Activated CD8-positive, alpha-beta memory T cell treated with anti-CD3 and anti-CD28 coated beads, Interleukin-2, amount 50 U/mL, for 24 hours (primary cell): ENCODE data around the gene SPTBN1.

Experiments
- DNase-seq: peaks from one replicate; pipeline ENCODE4 v3.0.0-alpha.2; 2020; ENCODE audit errors: extremely low read depth

Gene SPTBN1

DNA sequence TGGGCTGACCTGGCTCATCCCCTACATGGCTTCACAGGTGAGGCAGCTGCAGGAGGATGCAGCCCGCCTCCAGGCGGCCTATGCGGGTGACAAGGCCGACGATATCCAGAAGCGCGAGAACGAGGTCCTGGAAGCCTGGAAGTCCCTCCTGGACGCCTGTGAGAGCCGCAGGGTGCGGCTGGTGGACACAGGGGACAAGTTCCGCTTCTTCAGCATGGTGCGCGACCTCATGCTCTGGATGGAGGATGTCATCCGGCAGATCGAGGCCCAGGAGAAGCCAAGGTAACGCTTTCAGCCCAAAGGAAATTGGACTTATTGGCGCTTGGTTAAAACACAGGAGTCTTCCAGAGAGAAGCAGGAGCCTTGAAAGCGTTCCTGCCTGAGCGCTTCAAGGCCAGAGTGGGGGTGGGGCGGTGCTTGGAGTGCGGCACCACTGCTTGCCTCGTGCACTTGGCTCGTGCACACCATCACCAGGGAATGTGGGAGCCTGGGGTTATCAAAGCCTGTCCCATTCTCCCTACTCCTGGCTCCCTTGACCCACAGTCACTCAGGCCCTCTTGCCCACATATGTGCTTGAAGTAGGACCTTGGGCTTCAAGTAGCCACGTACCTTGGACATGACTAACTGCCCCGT, 197.6 kb downstream of the SPTBN1 start:
- no peak for DNase-seq

DNA sequence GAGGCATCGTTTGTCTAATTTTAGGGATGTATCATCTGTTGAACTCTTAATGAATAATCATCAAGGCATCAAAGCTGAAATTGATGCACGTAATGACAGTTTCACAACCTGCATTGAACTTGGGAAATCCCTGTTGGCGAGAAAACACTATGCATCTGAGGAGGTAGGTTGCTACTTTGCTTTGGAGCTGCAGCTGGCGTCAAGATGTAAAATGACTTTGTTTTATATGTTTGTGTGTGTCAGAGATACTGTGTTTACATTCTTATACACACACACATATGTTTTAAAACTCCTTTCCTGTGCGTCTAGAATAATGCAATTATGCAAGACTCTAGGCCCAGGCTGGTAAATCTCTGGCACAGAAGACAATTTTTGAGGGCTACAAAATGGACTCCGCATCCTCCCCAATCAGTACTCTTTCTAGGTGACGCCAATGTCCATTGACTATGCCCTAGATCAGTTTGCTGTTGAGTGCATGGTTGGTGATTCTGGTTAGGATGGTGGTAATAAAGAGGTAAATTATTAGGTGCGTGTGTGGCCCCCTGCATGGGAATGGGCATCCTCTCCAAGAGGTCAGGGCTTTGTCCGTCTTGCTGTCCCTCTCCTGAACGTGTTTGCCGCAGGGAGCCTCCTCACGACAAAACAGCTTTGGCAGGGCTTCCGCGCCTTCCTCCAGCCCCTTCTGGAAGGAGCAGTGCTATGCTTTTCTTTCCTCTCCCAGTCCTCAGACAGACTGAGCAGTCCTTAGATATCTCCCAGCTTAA, 199.1 kb downstream of the SPTBN1 start:
- DNase-seq = no peak

DNA sequence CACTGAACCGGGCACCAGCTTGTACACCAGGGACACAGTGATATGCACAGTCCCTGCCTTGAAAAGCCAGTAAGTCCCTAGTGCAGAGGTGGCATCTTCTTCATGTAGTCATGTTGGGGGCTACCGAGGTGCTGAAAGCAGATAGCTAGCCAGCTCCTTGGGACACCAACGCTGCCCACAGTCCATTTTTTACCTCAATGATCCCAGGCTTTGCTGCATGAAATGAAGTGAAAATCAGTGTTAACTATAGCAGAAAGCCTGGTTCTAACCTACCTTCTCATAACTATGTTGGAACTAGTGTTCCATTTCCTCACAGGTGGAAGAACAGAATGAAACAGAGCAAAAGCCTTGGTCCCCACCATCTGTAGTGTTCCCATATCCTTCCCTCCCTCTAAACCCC, 200.7 kb downstream of the SPTBN1 start:
- no peak for DNase-seq

DNA sequence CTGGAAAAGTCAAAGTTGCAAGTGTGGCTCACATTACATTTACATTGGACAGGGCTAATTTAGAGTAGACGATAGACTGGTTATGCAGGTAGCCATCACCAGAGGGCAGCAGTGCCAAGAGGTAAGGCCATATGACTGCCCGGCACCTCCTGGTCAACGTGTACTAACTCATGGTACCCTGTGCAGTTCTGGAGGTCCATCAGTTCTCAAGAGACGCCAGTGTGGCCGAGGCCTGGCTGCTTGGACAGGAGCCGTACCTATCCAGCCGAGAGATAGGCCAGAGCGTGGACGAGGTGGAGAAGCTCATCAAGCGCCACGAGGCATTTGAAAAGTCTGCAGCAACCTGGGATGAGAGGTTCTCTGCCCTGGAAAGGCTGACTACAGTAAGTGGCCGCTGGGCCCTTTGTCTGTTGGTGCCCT, 201.5 kb downstream of the SPTBN1 start:
- no peak for DNase-seq

GRCh38 chr2:54658564-54659071, 202.5 kb downstream of the SPTBN1 start:
- no peak for DNase-seq

DNA sequence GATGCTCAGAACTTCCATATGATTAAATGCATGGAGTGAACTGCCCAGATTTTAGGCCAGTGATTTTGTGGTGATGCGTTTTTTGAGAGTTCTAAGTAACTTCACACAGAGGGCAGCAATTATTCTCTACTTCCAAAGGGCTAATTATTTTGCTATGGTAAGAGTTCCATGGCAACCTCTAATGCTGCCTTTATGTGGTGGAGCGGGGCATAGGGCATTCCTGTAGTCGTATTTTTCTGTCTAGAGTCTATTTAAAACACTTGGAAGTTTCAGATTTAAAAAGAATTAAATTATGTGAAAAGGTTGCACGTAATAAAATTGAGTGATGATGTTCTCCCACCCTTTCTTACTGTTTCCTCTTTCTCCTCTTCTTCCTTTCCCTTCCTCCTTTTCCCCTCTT, 203.4 kb downstream of the SPTBN1 start:
- no peak for DNase-seq

GRCh38 chr2:54660752-54661151, 204.6 kb downstream of the SPTBN1 start:
- no peak for DNase-seq

GRCh38 chr2:54663424-54664030, 207.4 kb downstream of the SPTBN1 start:
- DNase-seq = no peak

DNA sequence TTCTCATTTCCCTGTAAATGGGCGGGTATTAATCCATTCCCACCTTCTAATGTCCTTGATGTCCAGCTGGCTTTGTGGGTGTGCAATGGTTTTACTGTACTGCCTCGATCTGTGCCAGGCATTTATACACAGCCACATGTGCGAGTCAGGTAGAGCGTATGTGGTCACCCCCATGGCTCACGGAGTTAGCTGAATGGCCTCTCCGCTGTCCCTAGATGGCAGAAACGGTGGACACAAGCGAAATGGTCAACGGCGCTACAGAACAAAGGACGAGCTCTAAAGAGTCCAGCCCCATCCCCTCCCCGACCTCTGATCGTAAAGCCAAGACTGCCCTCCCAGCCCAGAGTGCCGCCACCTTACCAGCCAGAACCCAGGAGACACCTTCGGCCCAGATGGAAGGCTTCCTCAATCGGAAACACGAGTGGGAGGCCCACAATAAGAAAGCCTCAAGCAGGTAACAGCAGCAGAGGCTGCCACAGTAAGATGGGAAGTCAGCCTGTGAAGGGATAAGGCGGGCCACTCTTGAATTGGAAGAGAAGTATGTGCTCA, 208.2 kb downstream of the SPTBN1 start:
- DNase-seq = no peak

GRCh38 chr2:54665436-54665856, 209.3 kb downstream of the SPTBN1 start:
- no peak for DNase-seq

- no peak for DNase-seq
These were observed 210.1 kb downstream of the SPTBN1 start for GRCh38 chr2:54666131-54666633.

DNA sequence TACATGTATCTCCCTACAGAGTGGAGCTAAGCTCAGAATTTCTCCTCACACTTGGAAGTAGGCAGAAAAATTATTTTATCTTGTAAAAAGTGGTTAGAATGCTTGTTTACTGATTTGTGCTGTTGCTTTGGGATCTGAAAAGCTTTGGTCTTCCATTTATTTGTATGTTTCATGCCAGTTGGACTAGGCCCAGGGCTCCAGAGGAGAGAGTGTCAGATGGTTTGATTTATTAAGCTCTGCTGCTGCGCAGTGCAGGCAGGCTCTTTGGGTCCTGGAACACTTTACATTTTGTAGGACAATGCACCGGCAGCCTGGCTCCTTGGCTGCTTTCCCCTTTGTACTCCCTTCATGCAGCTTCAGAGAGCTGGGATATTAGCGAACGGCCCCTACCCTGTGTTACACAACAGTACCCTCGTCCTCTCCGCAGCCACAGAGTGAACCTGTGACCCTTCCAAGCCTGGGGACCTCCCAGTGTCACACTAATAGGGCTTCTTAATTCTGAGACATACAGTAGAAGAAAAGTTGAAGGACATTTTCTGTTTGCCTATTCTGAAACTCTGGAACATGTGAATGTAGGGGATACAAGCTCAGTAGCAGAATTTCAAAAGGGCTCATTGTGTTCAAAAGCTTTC, 210.6 kb downstream of the SPTBN1 start:
- DNase-seq = no peak

DNA sequence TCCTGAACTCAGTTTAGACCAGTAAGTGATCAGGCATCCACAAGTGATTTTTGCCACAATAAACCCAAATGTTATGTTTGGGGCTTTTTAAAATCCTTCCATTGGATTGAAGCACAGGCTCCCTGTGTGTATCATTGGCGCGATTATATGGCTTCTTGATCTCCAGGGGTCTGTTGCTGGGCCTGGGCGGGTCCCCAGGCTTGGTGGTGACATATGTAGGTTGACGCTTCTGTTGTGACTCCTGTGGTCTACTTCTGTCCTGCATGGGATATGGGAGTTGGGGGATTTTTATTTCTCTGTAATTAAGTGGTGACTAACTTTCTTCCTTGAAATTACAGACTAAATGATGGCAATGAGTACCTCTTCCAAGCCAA, 211.1 kb downstream of the SPTBN1 start:
- no peak for DNase-seq

DNA sequence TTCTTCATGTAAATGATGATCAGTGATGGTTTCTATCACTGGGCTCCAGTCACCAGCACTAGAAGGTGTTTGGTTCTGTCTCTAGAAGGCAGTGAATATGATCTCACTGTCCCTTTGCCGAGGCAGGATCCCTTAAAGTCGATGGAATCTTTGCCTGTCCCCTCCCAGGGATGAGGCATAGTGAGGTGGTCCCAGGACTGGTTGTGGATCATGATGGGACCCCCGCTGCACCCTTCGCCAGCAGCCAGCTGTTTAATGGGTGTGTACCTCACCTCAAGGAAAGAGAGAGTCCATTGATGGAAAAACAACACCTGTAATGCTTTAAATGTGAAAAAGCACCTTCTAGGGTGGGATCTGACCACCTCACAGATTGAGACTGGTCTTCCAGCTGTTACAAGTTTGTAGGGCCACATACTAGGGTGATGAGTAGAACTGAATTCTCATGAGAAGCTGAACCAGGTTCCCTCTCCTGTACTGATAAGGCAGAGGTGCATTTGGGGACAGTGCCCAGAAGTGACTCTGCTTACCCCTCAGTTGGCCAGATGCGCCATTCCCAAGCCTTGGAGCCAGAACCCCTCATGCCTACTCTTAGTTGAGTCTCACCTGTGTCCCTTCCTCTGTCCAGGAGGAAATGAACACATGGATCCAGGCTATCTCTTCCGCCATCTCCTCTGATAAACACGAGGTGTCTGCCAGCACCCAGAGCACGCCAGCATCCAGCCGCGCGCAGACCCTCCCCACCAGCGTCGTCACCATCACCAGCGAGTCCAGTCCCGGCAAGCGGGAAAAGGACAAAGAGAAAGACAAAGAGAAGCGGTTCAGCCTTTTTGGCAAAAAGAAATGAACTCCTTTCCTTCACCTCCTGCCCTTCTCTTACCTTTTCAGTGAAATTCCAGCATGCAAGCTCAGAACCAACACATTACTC, 211.9 kb downstream of the SPTBN1 start:
- DNase-seq = no peak

- no peak for DNase-seq
These were observed 212.6 kb downstream of the SPTBN1 start for GRCh38 chr2:54668711-54669110.

- DNase-seq = no peak
These were observed 213.8 kb downstream of the SPTBN1 start for GRCh38 chr2:54669677-54670484.

DNA sequence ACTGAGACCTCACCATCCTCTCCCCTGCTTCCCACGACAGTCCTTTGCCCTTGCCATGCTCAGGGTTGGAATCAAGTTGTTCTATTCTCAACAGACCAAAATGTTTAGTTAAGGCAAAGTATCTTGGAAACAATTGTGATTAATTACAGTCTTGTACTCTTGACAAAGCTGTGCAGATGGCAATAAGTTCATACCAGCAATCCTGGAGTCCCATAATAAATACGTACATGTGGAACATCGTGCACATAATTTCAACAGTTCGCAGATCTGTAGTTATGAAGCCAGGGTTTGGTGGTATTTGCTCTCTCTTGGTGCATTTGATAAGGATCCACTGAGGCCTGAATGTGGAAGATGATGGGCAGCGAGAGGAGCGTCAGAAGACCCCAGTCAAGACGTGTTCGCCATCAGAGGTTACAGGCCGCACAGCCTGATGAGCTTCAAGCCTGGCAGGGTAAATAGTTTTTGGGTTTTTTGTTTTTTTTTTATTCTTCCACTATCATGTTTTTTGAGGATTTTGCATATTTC, 214.4 kb downstream of the SPTBN1 start:
- no peak for DNase-seq

DNA sequence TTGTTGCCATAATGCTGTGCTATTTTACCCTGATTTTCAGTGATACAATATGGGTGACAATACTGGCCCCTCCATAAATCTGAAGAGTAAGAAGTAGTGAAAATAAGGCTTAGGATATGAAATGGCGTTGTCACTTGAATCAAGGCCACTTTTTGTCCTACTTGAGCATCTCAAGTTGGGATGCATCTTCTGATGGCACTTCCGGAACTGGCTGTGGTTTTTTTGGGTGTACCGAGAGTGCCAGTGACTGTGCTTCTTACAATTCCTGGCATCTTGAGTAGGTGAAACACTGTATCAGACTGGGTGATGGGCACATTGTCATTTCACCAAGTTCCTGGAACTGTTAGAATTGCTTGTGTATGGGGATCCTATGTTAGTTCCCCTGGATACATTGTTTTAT, 214.9 kb downstream of the SPTBN1 start:
- no peak for DNase-seq

DNA sequence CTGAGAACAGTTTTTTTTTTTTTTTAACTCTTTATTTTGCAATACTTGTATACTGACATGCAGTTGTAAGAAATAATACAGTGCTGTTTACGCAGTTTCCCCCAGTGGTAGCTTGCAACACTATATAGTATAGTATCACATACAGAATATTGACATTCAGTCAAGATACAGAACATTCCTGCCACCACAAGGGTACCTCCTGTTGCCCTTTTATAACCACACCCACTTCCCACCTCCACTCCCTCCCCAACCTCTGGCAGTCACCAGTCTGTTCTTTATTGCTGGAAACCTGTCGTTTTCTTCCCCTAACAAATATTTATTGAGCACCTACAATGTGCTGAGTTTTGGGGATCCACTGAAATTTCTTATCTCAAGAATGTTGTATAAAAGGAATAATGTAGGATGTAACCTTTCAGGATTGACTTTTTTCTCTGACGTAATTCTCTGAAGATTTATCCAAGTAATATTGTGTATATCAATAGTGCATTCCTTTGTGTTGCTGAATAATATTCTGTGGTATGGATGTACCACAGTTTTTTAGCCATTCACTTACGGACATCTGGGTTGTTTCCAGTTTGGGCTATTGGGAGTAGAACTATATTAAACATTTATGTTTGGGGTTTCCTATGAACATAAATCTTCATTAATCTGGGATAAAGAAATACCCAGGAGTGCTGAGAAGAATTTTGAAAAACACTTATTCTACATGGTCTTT, 215.9 kb downstream of the SPTBN1 start:
- no peak for DNase-seq
